ENCODE data around the gene NUDT16L1. TPM values are rescaled to one million over a fixed set of nuclear protein-coding genes. Genes with fewer than 3 reads are reported as not detected.

NUDT16L1 gene
- total RNA-seq, 2 donors from 2014 or later, result 18.7 to 25.4 TPM

DNA sequence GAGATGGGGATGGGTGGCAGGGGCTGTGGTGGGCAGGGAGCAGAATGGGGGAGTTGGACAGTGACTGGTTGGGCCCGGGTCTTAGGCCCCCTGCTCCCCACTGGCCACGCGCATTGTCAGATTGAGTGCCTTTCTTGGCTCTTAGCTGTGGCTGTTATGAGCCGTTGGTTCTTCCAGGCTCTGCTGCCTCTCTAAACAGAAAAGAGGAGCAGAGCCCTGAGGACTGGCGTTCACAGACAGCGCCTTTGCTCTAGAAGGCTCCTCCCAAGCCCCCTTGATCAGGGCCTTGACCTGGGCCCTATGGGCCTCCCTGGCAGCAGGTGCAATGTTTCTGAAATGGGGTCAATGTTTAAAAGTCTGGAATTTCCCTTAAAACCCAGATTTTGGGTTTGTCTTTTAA, 14.8 kb upstream of the NUDT16L1 start:
- TF ChIP-seq, protein P1, sequence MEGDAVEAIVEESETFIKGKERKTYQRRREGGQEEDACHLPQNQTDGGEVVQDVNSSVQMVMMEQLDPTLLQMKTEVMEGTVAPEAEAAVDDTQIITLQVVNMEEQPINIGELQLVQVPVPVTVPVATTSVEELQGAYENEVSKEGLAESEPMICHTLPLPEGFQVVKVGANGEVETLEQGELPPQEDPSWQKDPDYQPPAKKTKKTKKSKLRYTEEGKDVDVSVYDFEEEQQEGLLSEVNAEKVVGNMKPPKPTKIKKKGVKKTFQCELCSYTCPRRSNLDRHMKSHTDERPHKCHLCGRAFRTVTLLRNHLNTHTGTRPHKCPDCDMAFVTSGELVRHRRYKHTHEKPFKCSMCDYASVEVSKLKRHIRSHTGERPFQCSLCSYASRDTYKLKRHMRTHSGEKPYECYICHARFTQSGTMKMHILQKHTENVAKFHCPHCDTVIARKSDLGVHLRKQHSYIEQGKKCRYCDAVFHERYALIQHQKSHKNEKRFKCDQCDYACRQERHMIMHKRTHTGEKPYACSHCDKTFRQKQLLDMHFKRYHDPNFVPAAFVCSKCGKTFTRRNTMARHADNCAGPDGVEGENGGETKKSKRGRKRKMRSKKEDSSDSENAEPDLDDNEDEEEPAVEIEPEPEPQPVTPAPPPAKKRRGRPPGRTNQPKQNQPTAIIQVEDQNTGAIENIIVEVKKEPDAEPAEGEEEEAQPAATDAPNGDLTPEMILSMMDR (IDR thresholded peaks at IDR 0.05), result no peak
- no peak for TF ChIP-seq POLR2A (IDR thresholded peaks at IDR 0.05)
- DNase-seq (no peak), ATAC-seq (no peak)
- Histone ChIP-seq H3K9me3 (no peaks in the 10 kb centered on the region), H3K4me1 (no peaks in the 10 kb centered on the region), H3K27ac (peak overlapping the region in 1 of 4 donors; percentile 17), H3K36me3 (replicated peaks in 1 of 2; ENCODE audit: insufficient read depth in 1 of 2, low read depth in 2 of 2) (peaks cover 0 to 10% of the 10 kb centered on the region in 2 donors), H3K27me3 (no peaks in the 10 kb centered on the region), H3K4me3 (no peak overlapping the region)
- intact Hi-C loops (cut with DNase I), result no loop called here
- 87 to 89% methylated on average over 6 of the region's 6 CpGs for WGBS, 2 donors

DNA sequence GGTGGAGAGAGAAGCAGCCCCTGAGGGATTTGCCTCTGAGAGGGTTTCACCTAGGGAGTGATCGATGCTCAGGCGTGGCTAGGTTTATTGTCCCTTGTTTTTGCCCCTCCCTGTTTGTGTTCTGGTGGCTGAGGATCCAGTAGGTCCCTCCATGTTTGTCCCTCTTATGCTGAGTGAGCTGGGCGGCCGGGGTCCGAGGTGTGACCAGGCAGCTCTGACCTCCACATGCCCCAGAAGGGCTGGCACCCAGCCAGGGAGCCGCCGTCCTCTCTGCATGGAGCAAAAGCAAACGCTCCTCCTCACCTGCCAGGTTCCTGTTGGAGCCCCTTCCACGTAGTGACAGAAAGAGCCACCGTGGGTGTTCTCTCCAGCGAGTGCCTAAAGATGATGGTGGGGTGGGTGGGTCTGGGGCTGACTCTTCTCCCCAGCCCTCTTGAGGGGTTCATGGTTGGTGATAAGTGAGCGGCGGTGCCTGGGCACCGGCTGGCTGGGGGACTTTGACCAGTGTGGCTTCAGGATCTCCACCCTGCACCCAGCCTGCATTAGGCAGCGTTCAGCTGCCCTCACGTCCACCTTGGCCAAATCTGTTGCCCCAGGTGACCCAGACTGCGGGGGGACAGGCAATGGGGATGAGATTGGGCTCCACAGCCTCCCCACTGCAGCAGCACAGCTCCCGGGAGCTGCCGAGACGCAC, 14.1 kb upstream of the NUDT16L1 start:
- intact Hi-C loops (cut with DNase I), result no loop called here
- peak in 1 of 4 donors; percentile 43 for DNase-seq
- no peak for ATAC-seq
- Histone ChIP-seq H3K36me3 (replicated peaks in 1 of 2; ENCODE audit: insufficient read depth in 1 of 2, low read depth in 2 of 2) (peaks cover 0 to 13% of the 10 kb centered on the region in 2 donors), H3K4me1 (no peaks in the 10 kb centered on the region), H3K27me3 (no peaks in the 10 kb centered on the region), H3K27ac (peak overlapping the region in 2 of 4 donors; percentile 57 to 67), H3K9me3 (no peaks in the 10 kb centered on the region), H3K4me3 (no peak overlapping the region)
- 67 to 100% methylated on average over 3 to 18 of the region's 20 CpGs for WGBS, 2 donors
- no peak for TF ChIP-seq POLR2A (IDR thresholded peaks at IDR 0.05)
- TF ChIP-seq, protein P1 (IDR thresholded peaks at IDR 0.05), result no peak

DNA sequence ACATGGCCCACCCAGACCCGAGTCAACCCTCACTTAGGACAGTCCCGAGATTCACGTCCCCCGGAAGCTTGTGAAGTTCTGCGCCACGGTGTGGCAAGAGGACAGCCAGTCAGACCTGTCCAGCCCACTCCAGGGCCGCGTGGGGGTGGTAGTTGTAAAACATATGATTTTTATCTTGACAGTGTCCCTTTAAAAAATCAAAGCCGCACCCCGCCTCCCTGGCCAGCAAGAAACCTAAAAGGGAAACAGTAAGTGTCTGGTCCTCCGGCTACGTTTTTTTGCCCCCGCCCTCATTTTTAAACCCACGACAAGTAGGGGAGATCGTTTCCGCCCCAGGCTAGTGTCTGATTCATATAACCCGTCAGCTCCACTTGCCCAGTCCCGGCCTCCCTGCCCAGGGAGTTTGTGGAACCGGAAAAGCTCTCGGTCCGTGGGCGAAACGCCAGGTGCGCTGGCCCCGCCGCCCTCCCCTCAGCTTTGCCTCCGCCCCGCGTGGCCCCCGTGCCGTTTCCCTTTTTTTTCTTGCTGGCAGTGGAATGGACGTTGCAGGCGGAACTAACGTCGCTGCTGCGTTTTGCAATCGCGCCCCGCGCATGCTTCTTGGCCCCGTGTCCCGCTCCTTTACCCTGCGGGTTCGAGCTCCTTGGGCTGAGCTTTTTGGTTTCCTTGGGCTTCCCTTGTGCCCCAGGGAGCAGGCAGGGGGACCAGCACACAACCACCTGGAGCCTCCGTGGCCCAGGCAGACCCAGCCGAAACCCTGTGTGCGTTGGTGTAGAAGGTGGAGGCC, 13.3 kb upstream of the NUDT16L1 start:
- Histone ChIP-seq H3K9me3 (no peaks in the 10 kb centered on the region), H3K27ac (peak overlapping the region in 2 of 4 donors; percentile 57 to 67), H3K36me3 (replicated peaks in 1 of 2; ENCODE audit: insufficient read depth in 1 of 2, low read depth in 2 of 2) (peaks cover 0 to 14% of the 10 kb centered on the region in 2 donors), H3K4me3 (no peak overlapping the region), H3K4me1 (no peaks in the 10 kb centered on the region), H3K27me3 (no peaks in the 10 kb centered on the region)
- peak; percentile 40 to 66 (median 44) for DNase-seq
- intact Hi-C loops (cut with DNase I), result no loop called here
- 74 to 84% methylated on average over 43 to 47 of the region's 47 CpGs for whole genome bisulfite sequencing, 2 donors
- peak; percentile 39 for ATAC-seq
- TF ChIP-seq, protein P1 (IDR thresholded peaks at IDR 0.05), result no peak
- peak in 2 of 3 donors; percentile 9 to 11 for TF ChIP-seq POLR2A (IDR thresholded peaks at IDR 0.05)

DNA sequence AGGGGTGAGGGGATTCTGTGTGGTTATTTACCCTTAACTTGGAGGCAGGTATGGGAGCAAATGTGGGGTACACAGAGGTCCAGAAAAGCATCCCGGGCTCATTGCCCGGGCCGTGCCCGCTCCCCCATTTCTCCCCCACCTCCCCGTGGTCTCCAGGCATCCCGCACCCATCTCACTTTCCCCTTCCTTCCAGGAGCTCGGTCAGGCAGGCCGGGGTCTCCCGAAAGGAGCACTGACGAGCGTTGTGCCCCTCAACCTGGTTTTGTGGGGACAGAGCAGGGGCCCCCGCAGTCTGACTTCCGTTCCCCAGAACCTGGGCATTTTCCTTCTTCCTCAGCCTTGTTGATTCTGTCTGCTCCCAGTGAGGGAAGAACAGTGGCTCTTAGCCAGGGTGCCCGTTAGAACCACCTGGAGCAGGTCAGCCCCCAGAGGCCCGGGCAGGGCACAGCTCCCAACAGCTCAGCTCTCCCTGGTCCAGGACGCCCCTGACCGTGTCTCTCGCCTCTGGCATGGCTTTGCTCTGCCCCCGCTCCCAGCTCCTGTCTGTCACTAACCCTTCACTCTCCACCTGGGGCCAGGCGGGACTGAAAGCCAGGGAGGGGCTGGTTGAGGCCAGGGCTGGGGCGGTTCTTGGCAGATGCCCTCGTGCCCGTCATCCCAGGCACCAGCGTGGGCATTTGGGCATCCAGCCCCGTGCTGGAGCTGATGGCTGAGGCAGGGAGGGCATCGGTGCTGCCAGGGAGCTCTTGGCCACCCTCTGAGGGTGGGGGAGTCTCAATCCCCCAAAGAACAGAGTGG, 12.5 kb upstream of the NUDT16L1 start:
- H3K4me1 ChIP-seq, result no peaks in the 10 kb centered on the region
- no peak for TF ChIP-seq POLR2A (IDR thresholded peaks at IDR 0.05)
- TF ChIP-seq, protein P1 (IDR thresholded peaks at IDR 0.05), result no peak
- WGBS, 2 donors, result 89 to 90% methylated on average over 18 to 24 of the region's 26 CpGs
- DNase-seq (no peak), ATAC-seq (no peak)
- H3K4me3 ChIP-seq, result no peak overlapping the region
- H3K36me3 ChIP-seq (replicated peaks in 1 of 2; ENCODE audit: insufficient read depth in 1 of 2, low read depth in 2 of 2), result peaks cover 0 to 14% of the 10 kb centered on the region in 2 donors
- H3K27ac ChIP-seq, result peak overlapping the region in 2 of 4 donors; percentile 57 to 67
- intact Hi-C loops (cut with DNase I), result no loop called here
- no peaks in the 10 kb centered on the region for H3K9me3 ChIP-seq
- no peaks in the 10 kb centered on the region for H3K27me3 ChIP-seq
